Activated CD8-positive, alpha-beta memory T cell treated with anti-CD3 and anti-CD28 coated beads, Interleukin-2, amount 10 ng/mL, durations not matched to agents 7 days and 5 days (primary cell): ENCODE measurements around the gene ZNF385D. TPM values are rescaled to one million over a fixed set of nuclear protein-coding genes. Genes with fewer than 3 reads are reported as not detected.

Experiments
- ATAC-seq: fragments of 150-1000 bp; cut with Tn5 transposase; one replicate; pipeline ENCODE4 v1.10.0; 2021; ENCODE audit warnings: moderate library complexity
- CTCF ChIA-PET: fragments of 350-600 bp; sonication (Branson Sonifier 250); formaldehyde crosslinking; loops from one replicate; lab custom pipeline; 2021; ENCODE audit warnings: antibody characterized with exemption; lab: Charles Lee
- DNase-seq: peaks from one replicate; pipeline ENCODE4 v3.0.0-alpha.2; 2020
- H3K27ac Mint-ChIP-seq: one replicate; pipeline ENCODE4 v1.8.0; 2021; ENCODE audit warnings: mild to moderate bottlenecking, mixed read lengths
- H3K27me3 Mint-ChIP-seq: one replicate; pipeline ENCODE4 v1.8.0; 2021; ENCODE audit warnings: mixed read lengths
- H3K36me3 Mint-ChIP-seq: one replicate; pipeline ENCODE4 v1.8.0; 2021; ENCODE audit warnings: mild to moderate bottlenecking, mixed read lengths
- H3K4me1 Mint-ChIP-seq: one replicate; pipeline ENCODE4 v1.8.0; 2021; ENCODE audit warnings: mixed read lengths
- H3K4me3 Mint-ChIP-seq: one replicate; pipeline ENCODE4 v1.8.0; 2021; ENCODE audit warnings: mild to moderate bottlenecking, moderate library complexity, mixed read lengths
- H3K9me3 Mint-ChIP-seq: one replicate; pipeline ENCODE4 v1.8.0; 2022; ENCODE audit warnings: low read depth, mixed read lengths
- total RNA-seq, 2 experiments: library from RNA; stranded (reverse); gene quantifications; one replicate each; pipeline ENCODE4 v1.2.3, GENCODE V29; 2021

Gene ZNF385D
- total RNA-seq, 2 experiments from 2014 or later = not detected

GRCh38 chr3:21587894-21588293 lies 163.1 kb downstream of the ZNF385D start:
- CTCF ChIA-PET = no interaction called here
- Mint-ChIP-seq H3K9me3 (peaks cover 4% of the 10 kb centered on the region), H3K27ac (no peak overlapping the region), H3K4me1 (no peaks in the 10 kb centered on the region), H3K36me3 (no peaks in the 10 kb centered on the region), H3K27me3 (no peaks in the 10 kb centered on the region), H3K4me3 (no peak overlapping the region)
- ATAC-seq (no peak), DNase-seq (no peak)

DNA sequence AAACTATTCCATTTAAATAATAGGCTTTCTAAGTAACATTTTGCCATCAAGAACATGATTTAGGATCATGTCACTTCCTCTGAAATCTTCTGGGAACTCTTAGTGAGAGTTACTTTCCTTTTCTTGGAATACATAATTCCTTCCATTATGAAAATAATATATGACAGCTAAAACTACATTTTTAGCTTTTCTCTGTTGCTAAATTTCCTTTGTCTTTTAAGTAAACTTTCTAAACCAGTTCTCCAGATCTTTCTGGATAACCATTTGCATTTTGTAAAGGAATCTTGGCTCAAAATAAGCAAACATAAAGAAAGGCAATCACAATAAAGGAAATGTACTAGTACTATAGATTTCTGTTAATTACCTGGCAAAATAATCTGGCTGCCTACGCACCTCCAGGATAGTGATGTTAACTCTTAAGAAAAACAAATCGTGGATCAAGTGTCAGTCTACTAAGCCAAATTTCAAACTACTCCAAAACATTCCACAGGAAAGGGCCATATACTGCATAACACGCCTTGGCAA lies 165.7 kb downstream of the ZNF385D start:
- H3K27ac Mint-ChIP-seq = no peak overlapping the region
- H3K4me3 Mint-ChIP-seq = no peak overlapping the region
- ATAC-seq (no peak), DNase-seq (no peak)
- no peaks in the 10 kb centered on the region for H3K4me1 Mint-ChIP-seq
- CTCF ChIA-PET = no interaction called here
- peaks cover 6% of the 10 kb centered on the region for H3K9me3 Mint-ChIP-seq
- no peaks in the 10 kb centered on the region for H3K36me3 Mint-ChIP-seq
- no peaks in the 10 kb centered on the region for H3K27me3 Mint-ChIP-seq

GRCh38 chr3:21573291-21573690 lies 177.7 kb downstream of the ZNF385D start:
- ATAC-seq (no peak), DNase-seq (no peak)
- CTCF ChIA-PET = no interaction called here
- no peaks in the 10 kb centered on the region for H3K36me3 Mint-ChIP-seq
- no peak overlapping the region for H3K27ac Mint-ChIP-seq
- H3K27me3 Mint-ChIP-seq = no peaks in the 10 kb centered on the region
- H3K4me1 Mint-ChIP-seq = no peaks in the 10 kb centered on the region
- H3K4me3 Mint-ChIP-seq = no peak overlapping the region
- peaks cover 1% of the 10 kb centered on the region for H3K9me3 Mint-ChIP-seq

GRCh38 chr3:21564531-21564930 lies 186.5 kb downstream of the ZNF385D start:
- no peak for DNase-seq
- peaks cover 9% of the 10 kb centered on the region for H3K9me3 Mint-ChIP-seq
- ATAC-seq = no peak
- CTCF ChIA-PET = no interaction called here
- no peaks in the 10 kb centered on the region for H3K4me1 Mint-ChIP-seq
- H3K27me3 Mint-ChIP-seq = no peaks in the 10 kb centered on the region
- H3K4me3 Mint-ChIP-seq = no peak overlapping the region
- H3K36me3 Mint-ChIP-seq = no peaks in the 10 kb centered on the region
- H3K27ac Mint-ChIP-seq = no peak overlapping the region

DNA sequence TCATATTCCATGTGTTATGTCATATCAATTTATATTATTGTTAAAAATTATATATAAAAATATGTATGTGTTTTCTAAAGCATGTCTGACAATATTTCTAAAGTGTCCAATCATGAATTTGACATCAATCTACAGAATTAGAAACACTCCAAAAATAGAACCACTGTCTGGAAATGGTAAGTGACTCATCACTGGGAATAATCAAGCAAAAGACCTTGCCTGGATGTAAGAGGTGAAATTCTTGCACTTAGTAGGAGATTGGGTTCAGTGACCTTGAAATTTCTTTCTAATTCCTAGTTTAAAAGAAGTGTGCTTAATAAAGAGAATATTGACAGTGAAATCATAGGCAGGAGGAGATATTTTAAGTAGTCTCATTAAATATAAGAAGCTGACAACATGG lies 188.8 kb downstream of the ZNF385D start:
- DNase-seq (no peak), ATAC-seq (no peak)
- H3K27me3 Mint-ChIP-seq = no peaks in the 10 kb centered on the region
- no peak overlapping the region for H3K27ac Mint-ChIP-seq
- CTCF ChIA-PET = no interaction called here
- H3K36me3 Mint-ChIP-seq = no peaks in the 10 kb centered on the region
- H3K9me3 Mint-ChIP-seq = peaks cover 16% of the 10 kb centered on the region
- H3K4me3 Mint-ChIP-seq = no peak overlapping the region
- no peaks in the 10 kb centered on the region for H3K4me1 Mint-ChIP-seq

DNA sequence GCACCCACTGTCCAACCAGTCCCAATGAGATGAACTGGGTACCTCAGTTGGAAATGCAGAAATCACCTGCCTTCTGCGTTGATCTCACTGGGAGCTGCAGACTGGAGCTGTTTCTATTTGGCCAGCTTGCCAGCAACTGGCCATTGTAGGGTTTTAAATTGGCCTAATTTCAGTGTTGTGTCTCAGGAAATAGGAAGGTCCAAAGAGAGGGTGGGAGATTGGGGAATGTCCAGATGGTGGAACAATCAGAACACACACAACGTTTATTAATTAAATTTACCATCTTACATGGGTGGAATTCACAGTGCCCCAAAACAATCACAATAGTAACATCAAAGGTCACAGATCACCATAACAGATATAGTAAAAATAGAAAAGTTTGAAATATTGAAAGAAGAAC lies 189.5 kb downstream of the ZNF385D start:
- ATAC-seq (no peak), DNase-seq (no peak)
- no peaks in the 10 kb centered on the region for H3K27me3 Mint-ChIP-seq
- H3K4me3 Mint-ChIP-seq = no peak overlapping the region
- H3K36me3 Mint-ChIP-seq = no peaks in the 10 kb centered on the region
- H3K9me3 Mint-ChIP-seq = peaks cover 18% of the 10 kb centered on the region
- H3K4me1 Mint-ChIP-seq = no peaks in the 10 kb centered on the region
- CTCF ChIA-PET = no interaction called here
- no peak overlapping the region for H3K27ac Mint-ChIP-seq

DNA sequence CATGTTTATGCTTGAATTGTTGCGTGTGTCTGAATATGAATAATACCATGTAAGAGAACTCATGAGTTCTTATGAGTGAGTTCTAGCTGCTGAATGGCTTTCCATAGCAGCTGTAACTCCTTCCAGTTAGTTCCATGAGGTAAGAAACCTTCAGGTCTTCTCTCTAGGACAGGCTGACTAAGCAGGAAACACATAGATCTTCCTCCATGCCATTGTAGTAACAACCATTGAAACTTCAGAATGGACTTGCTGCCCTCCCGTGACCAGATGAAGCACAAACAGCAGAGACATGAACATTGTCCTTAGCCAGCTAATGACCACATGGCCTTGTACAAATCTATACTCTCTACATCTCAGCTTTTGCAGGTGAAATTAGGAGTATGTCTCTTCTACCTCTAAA lies 200.0 kb downstream of the ZNF385D start:
- ATAC-seq (no peak), DNase-seq (no peak)
- no peaks in the 10 kb centered on the region for H3K36me3 Mint-ChIP-seq
- no peaks in the 10 kb centered on the region for H3K27me3 Mint-ChIP-seq
- H3K27ac Mint-ChIP-seq = no peak overlapping the region
- H3K4me3 Mint-ChIP-seq = no peak overlapping the region
- peaks cover 10% of the 10 kb centered on the region for H3K9me3 Mint-ChIP-seq
- CTCF ChIA-PET = no interaction called here
- H3K4me1 Mint-ChIP-seq = no peaks in the 10 kb centered on the region

DNA sequence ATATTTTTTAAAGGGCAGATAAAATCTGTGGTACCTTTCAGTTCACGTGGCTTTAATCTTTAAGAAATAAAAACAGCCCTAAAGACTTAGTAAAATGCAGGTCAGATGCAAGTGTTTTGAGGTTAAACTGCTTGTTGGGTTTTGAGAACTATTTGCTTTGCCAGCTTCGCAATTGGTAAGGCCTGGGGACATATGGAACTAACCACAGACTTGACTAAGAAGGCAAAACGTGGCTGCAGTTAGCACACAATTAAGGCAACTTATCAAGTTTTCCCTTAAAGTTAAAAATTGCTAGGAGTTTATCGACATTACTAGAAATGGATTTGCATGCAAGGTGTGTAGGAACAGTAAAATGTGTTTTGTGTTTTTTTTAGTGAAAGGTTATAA lies 206.9 kb downstream of the ZNF385D start:
- DNase-seq (no peak), ATAC-seq (no peak)
- H3K27ac Mint-ChIP-seq = no peak overlapping the region
- H3K27me3 Mint-ChIP-seq = no peaks in the 10 kb centered on the region
- no peaks in the 10 kb centered on the region for H3K36me3 Mint-ChIP-seq
- no peaks in the 10 kb centered on the region for H3K4me1 Mint-ChIP-seq
- H3K9me3 Mint-ChIP-seq = peaks cover 3% of the 10 kb centered on the region
- CTCF ChIA-PET = no interaction called here
- no peak overlapping the region for H3K4me3 Mint-ChIP-seq

DNA sequence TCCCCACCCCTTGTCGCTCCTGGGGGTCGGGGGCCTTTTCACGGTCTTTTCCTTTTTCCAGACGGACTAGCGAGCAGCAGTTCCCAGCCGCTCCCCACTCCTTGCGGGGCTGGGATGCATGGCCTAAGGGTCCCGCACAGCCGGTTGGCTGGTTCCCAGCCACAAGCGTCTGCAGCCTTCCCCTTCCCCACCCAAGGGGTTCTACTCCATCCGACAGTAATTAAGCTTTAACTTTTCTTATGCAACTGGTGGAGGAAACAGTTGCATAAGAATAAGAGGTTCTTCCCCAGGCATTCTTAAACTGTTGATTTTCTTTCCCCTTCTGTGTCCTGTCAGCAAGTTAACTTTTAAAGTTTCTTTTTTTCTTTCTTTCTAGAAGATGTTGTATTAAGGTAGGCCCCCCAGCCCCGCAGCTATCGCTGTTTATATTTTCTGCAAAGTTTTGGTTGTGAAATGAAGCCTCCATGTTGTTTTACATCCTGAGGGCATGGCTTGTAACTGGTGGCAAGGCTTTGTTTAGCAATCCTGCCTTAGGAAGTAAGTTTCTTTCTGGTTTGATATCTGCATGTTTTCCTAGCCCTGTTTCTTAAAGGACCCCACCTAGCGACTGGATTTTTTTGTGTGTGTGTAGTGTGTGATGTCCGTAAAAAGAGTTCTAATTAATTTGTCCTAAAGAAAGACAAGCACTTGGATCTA lies 207.5 kb downstream of the ZNF385D start:
- no peak overlapping the region for H3K27ac Mint-ChIP-seq
- no peaks in the 10 kb centered on the region for H3K4me1 Mint-ChIP-seq
- H3K36me3 Mint-ChIP-seq = no peaks in the 10 kb centered on the region
- H3K9me3 Mint-ChIP-seq = peaks cover 3% of the 10 kb centered on the region
- H3K4me3 Mint-ChIP-seq = no peak overlapping the region
- CTCF ChIA-PET = no interaction called here
- H3K27me3 Mint-ChIP-seq = no peaks in the 10 kb centered on the region
- DNase-seq (no peak), ATAC-seq (no peak)

- no peak overlapping the region for H3K4me3 Mint-ChIP-seq
- no peak overlapping the region for H3K27ac Mint-ChIP-seq
- H3K36me3 Mint-ChIP-seq = no peaks in the 10 kb centered on the region
- H3K4me1 Mint-ChIP-seq = no peaks in the 10 kb centered on the region
- ATAC-seq = no peak
- H3K27me3 Mint-ChIP-seq = no peaks in the 10 kb centered on the region
- peaks cover 3% of the 10 kb centered on the region for H3K9me3 Mint-ChIP-seq
- DNase-seq = no peak
- CTCF ChIA-PET = no interaction called here
Measured at GRCh38 chr3:21542656-21543379, 208.2 kb downstream of the ZNF385D start.

GRCh38 chr3:21540265-21540664 lies 210.7 kb downstream of the ZNF385D start:
- no peak overlapping the region for H3K27ac Mint-ChIP-seq
- CTCF ChIA-PET = no interaction called here
- ATAC-seq (no peak), DNase-seq (no peak)
- H3K27me3 Mint-ChIP-seq = no peaks in the 10 kb centered on the region
- H3K4me1 Mint-ChIP-seq = no peaks in the 10 kb centered on the region
- H3K36me3 Mint-ChIP-seq = no peaks in the 10 kb centered on the region
- H3K4me3 Mint-ChIP-seq = no peak overlapping the region
- peaks cover 6% of the 10 kb centered on the region for H3K9me3 Mint-ChIP-seq

GRCh38 chr3:21534462-21534861 lies 216.5 kb downstream of the ZNF385D start:
- no peaks in the 10 kb centered on the region for H3K4me1 Mint-ChIP-seq
- no peaks in the 10 kb centered on the region for H3K27me3 Mint-ChIP-seq
- peaks cover 8% of the 10 kb centered on the region for H3K9me3 Mint-ChIP-seq
- DNase-seq = no peak
- no peak for ATAC-seq
- CTCF ChIA-PET = no interaction called here
- H3K4me3 Mint-ChIP-seq = no peak overlapping the region
- no peaks in the 10 kb centered on the region for H3K36me3 Mint-ChIP-seq
- no peak overlapping the region for H3K27ac Mint-ChIP-seq

DNA sequence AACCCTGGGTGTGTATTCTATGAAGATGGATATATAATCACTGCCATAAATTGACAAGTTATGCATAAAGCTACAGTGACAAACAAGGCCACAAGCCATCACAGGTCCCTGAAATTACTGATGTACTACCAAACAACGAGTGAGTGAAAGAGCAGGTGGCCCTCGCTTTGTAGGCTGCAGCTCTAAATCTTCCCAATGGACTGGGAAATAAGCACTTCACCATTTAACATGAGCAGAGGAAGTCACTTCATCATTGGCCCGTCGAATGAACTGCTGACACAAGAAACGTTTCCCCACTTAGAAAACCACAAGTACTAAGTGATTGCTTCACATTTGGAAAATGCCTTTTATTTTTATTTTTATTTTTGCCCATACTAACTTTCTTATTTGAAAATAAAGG lies 218.0 kb downstream of the ZNF385D start:
- ATAC-seq (no peak), DNase-seq (no peak)
- no peaks in the 10 kb centered on the region for H3K4me1 Mint-ChIP-seq
- no peaks in the 10 kb centered on the region for H3K27me3 Mint-ChIP-seq
- no peaks in the 10 kb centered on the region for H3K36me3 Mint-ChIP-seq
- H3K9me3 Mint-ChIP-seq = peaks cover 8% of the 10 kb centered on the region
- H3K4me3 Mint-ChIP-seq = no peak overlapping the region
- no peak overlapping the region for H3K27ac Mint-ChIP-seq
- CTCF ChIA-PET = no interaction called here

- CTCF ChIA-PET = no interaction called here
- no peaks in the 10 kb centered on the region for H3K4me1 Mint-ChIP-seq
- ATAC-seq = no peak
Measured at GRCh38 chr3:21531909-21532308, 219.1 kb downstream of the ZNF385D start.

More at GRCh38 chr3:21531909-21532308, 219.1 kb downstream of the ZNF385D start:
- no peaks in the 10 kb centered on the region for H3K36me3 Mint-ChIP-seq
- H3K9me3 Mint-ChIP-seq = peaks cover 6% of the 10 kb centered on the region
- H3K27ac Mint-ChIP-seq = no peak overlapping the region
- no peak overlapping the region for H3K4me3 Mint-ChIP-seq
- DNase-seq = no peak
- H3K27me3 Mint-ChIP-seq = no peaks in the 10 kb centered on the region
